HepG2 (cell line): ENCODE results near the gene STEAP3. TPM values are rescaled to one million over a fixed set of nuclear protein-coding genes. Genes with fewer than 3 reads are reported as not detected.
A peak's percentile ranks its signal among the peaks of the same experiment; 100 is the strongest.

ENCODE experiments used
- ATAC-seq: fragments of 200-7000 bp; cut with Tn5 transposase; 3 replicates; pipeline ENCODE4 v1.9.1; 2020; ENCODE audit warnings: mild to moderate bottlenecking, moderate library complexity
- BruUV-seq: library from RNA; stranded (reverse); fragments of 400-500 nt; replicated peaks from 2 replicates; lab custom pipeline; 2021; lab: Mats Ljungman, UMichigan
- CTCF ChIA-PET: fragments of 300-600 bp; formaldehyde crosslinking; extraction: SDS; loops from one replicate; lab custom pipeline; 2021; ENCODE audit warnings: low total read pairs, inconsistent platforms, low intra/inter-chr PET ratio; lab: Yijun Ruan, JAX
- POLR2A ChIA-PET: fragments of 350-600 bp; sonication (Branson Sonifier 250); formaldehyde crosslinking; loops from one replicate; lab custom pipeline; 2020; ENCODE audit warnings: antibody characterized with exemption, inconsistent platforms; lab: Yijun Ruan, JAX
- DNase-seq: peaks from one replicate; pipeline ENCODE4 v3.0.0-alpha.2; 2015; ENCODE audit warnings: low spot score
- FAIRE-seq: peaks from 3 replicates; lab custom pipeline; 2011; peaks lifted over from hg19 to GRCh38; lab: Jason Lieb, UNC
- H2AFZ ChIP-seq: one replicate; pipeline ENCODE4 v1.6.1; 2011; ENCODE audit warnings: low read length, inconsistent platforms
- H3K27ac ChIP-seq: fragments of 300-600 bp; 3 replicates; pipeline ENCODE4 v1.8.0; 2011; ENCODE audit warnings: mixed run types, mild to moderate bottlenecking, mixed read lengths, low read length, inconsistent platforms; ENCODE audit not compliant: insufficient read depth; ENCODE audit errors: extremely low read length
- H3K27me3 ChIP-seq, 2 experiments: fragments of 200-600 bp in 1 of 2; 2 replicates in 1 of 2; 3 replicates in 1 of 2; pipeline versions ENCODE4 v1.6.0 to v1.8.0; 2011; ENCODE audit warnings: low read length in 2 of 2, mild to moderate bottlenecking in 2 of 2, moderate library complexity in 2 of 2, inconsistent platforms in 1 of 2; ENCODE audit not compliant: insufficient read depth in 2 of 2, control insufficient read depth in 1 of 2
- H3K36me3 ChIP-seq, 2 experiments: fragments of 200-600 bp in 1 of 2; replicated peaks in 1 of 2; 2 replicates in 1 of 2; 3 replicates in 1 of 2; pipeline versions ENCODE4 v1.5.1 to v1.8.0; 2011; ENCODE audit warnings: low read length in 2 of 2, inconsistent platforms in 1 of 2; ENCODE audit not compliant: insufficient read depth in 2 of 2, control insufficient read depth in 1 of 2
- H3K4me1 ChIP-seq: 2 replicates; pipeline ENCODE4 v1.5.1; 2012; ENCODE audit warnings: low read length, inconsistent platforms; ENCODE audit not compliant: insufficient read depth
- H3K4me2 ChIP-seq: 2 replicates; pipeline ENCODE4 v1.6.0; 2011; ENCODE audit warnings: low read depth, low read length, inconsistent platforms
- H3K4me3 ChIP-seq, 3 experiments: fragments of 200-600 bp in 1 of 3; sonication (generic), shearing (Covaris generic) in 1 of 3; replicated peaks in 1 of 3; 2 replicates each; pipeline ENCODE4 v1.5.1; 2011 to 2016; ENCODE audit warnings: low read length in 3 of 3, inconsistent platforms in 2 of 3, low read depth in 2 of 3, mild to moderate bottlenecking in 2 of 3, control low read depth in 1 of 3, mixed read lengths in 1 of 3; ENCODE audit not compliant: insufficient read depth in 1 of 3
- H3K79me2 ChIP-seq: one replicate; pipeline ENCODE4 v1.6.1; 2011; ENCODE audit warnings: low read length, inconsistent platforms; ENCODE audit not compliant: insufficient read depth
- H3K9ac ChIP-seq: 2 replicates; pipeline ENCODE4 v1.6.0; 2011; ENCODE audit warnings: mild to moderate bottlenecking, low read depth, low read length, inconsistent platforms; ENCODE audit not compliant: insufficient read depth
- H3K9me3 ChIP-seq: 2 replicates; pipeline ENCODE4 v1.5.1; 2012; ENCODE audit warnings: mild to moderate bottlenecking, low read length
- H4K20me1 ChIP-seq: 2 replicates; pipeline ENCODE4 v1.6.0; 2011; ENCODE audit warnings: inconsistent platforms, mild to moderate bottlenecking, low read length, moderate library complexity; ENCODE audit not compliant: insufficient read depth
- ARID4A ChIP-seq: sonication (generic); formaldehyde crosslinking; IDR thresholded peaks from 2 replicates; pipeline ENCODE4 v1.5.0; 2020; ENCODE audit warnings: mild to moderate bottlenecking, missing genetic modification reagents, borderline replicate concordance
- ATF3 ChIP-seq: sonication (generic); formaldehyde crosslinking; IDR thresholded peaks from 2 replicates; pipeline ENCODE4 v1.4.0; 2020; ENCODE audit warnings: missing genetic modification reagents
- BRD4 ChIP-seq: sonication (generic); formaldehyde crosslinking; IDR thresholded peaks from 2 replicates; pipeline ENCODE4 v1.4.0; 2020; ENCODE audit warnings: missing genetic modification reagents
- CSRNP2 ChIP-seq: sonication (generic); formaldehyde crosslinking; conservative IDR thresholded peaks from 2 replicates; pipeline ENCODE4 v1.8.0; 2022; ENCODE audit warnings: low read depth, missing genetic modification reagents
- HBP1 ChIP-seq: IDR thresholded peaks from 2 replicates; pipeline ENCODE4 v1.6.1; 2016; ENCODE audit warnings: low read depth, control low read depth
- PHF5A ChIP-seq: IDR thresholded peaks from one replicate; pipeline ENCODE4 v1.6.1; 2018; ENCODE audit warnings: low read depth, missing genetic modification reagents; ENCODE audit not compliant: unreplicated experiment
- PITX1 ChIP-seq: sonication (generic); formaldehyde crosslinking; IDR thresholded peaks from 2 replicates; pipeline ENCODE4 v1.5.1; 2020; ENCODE audit warnings: mild to moderate bottlenecking, missing genetic modification reagents
- SALL2 ChIP-seq: sonication (generic); formaldehyde crosslinking; IDR thresholded peaks from 2 replicates; pipeline ENCODE4 v1.8.1; 2023; ENCODE audit warnings: mild to moderate bottlenecking, missing genetic modification reagents, inconsistent platforms
- TMF1 ChIP-seq: sonication (generic); formaldehyde crosslinking; IDR thresholded peaks from 2 replicates; pipeline ENCODE4 v1.8.1; 2022; ENCODE audit warnings: low read depth, missing genetic modification reagents
- ZBTB33 ChIP-seq: sonication (generic); formaldehyde crosslinking; IDR thresholded peaks from 2 replicates; pipeline ENCODE4 v1.4.0; 2020; ENCODE audit warnings: missing genetic modification reagents
- ZNF121 ChIP-seq: sonication (generic); formaldehyde crosslinking; IDR thresholded peaks from 2 replicates; pipeline ENCODE4 v1.5.0; 2020; ENCODE audit warnings: mild to moderate bottlenecking, missing genetic modification reagents
- ZNF557 ChIP-seq: sonication (generic); formaldehyde crosslinking; IDR thresholded peaks from 2 replicates; pipeline ENCODE4 v1.4.0; 2020; ENCODE audit warnings: missing genetic modification reagents
- ZSCAN20 ChIP-seq: sonication (generic); formaldehyde crosslinking; IDR thresholded peaks from 2 replicates; pipeline ENCODE4 v1.4.0; 2020; ENCODE audit warnings: missing genetic modification reagents, mild to moderate bottlenecking, borderline replicate concordance
- WGBS: methylation state at CpG from one replicate; pipeline ENCODE4 v1.1.6; 2017; ENCODE audit warnings: low lambda C conversion rate; 5-methylcytosine and 5-hydroxymethylcytosine counted together
- in situ Hi-C: cut with HindIII; loops from 2 replicates; pipeline ENCODE4 v1.10.0; 2017; ENCODE audit warnings: low pct_unique_long_range_greater_than_20kb; ENCODE audit not compliant: extremely low pct_ligation_motif_present
- intact Hi-C: fragments of 100-400 bp; cut with micrococcal nuclease; formaldehyde crosslinking; loops from one replicate; pipeline ENCODE4 v1.10.0; 2022; ENCODE audit not compliant: unreplicated experiment
- polyA plus RNA-seq, 8 experiments: library from polyadenylated mRNA; depleted of rRNA in 3 of 8; stranded (reverse) in 7 of 8; unstranded in 1 of 8; fragments of >200 nt; fragmentation: Illumina TruSeq in 4 of 8; extraction: Trizol in 4 of 8; gene quantifications; 2 replicates each; pipeline versions ENCODE4 v1.2.1 to v1.2.3, GENCODE V29; 2011 to 2016; ENCODE audit warnings: low read depth in 4 of 8, missing spikeins in 1 of 8, mixed read lengths in 1 of 8; ENCODE audit not compliant: insufficient read depth in 1 of 8
- total RNA-seq, 5 experiments: library from RNA; depleted of rRNA; stranded (reverse); fragments of >200 nt; fragmentation: Illumina TruSeq; extraction: Trizol; gene quantifications; 2 replicates each; pipeline ENCODE4 v1.2.3, GENCODE V29; 2016; ENCODE audit warnings: low read depth in 1 of 5

STEAP3 gene
- total and polyA plus RNA-seq, 2 of the 13 experiments (the other 11 are each of a cell fraction or from before 2014, with no cell fraction given): 7.3 to 21.1 TPM

GRCh38 chr2:119225926-119226325 lies 2.3 kb downstream of the STEAP3 start:
- Histone ChIP-seq H3K27me3 (0 out of 5 replicates have a peak, but pooled peaks cover 0 to 4% of the 10 kb centered on the region in 2 experiments), H3K4me3 (no peak overlapping the region), H3K9ac (no peak overlapping the region), H3K36me3 (0 out of 5 replicates have a peak, but pooled peaks cover 0 to 4% of the 10 kb centered on the region in 2 experiments), H3K9me3 (no peaks in the 10 kb centered on the region), H3K4me1 (peaks cover 44% of the 10 kb centered on the region), H2AFZ (no peak overlapping the region), H3K79me2 (no peaks in the 10 kb centered on the region), H3K27ac (no peak overlapping the region), H3K4me2 (no peak overlapping the region), H4K20me1 (no peaks in the 10 kb centered on the region)
- POLR2A ChIA-PET: interaction anchor here (0.8 kb wide), 1 partner anchor 453 kb away, joined by 3 read pairs; the partner anchor contains the start of gene TMEM177
- FAIRE-seq (no peak), ATAC-seq (no peak), DNase-seq (no peak)
- intact Hi-C loops (no loop called here), in situ Hi-C loops (no loop called here)
- BruUV-seq: no TSS peak
- CTCF ChIA-PET: no interaction called here
- 95% methylated on average over 8 of the region's 9 CpGs for WGBS
- TF ChIP-seq BRD4 (CRISPR knock-in tag) (no peak), ZSCAN20 (no peak), TMF1 (CRISPR knock-in tag) (no peak), ZBTB33 (CRISPR knock-in tag) (peak; percentile 48), HBP1 (CRISPR knock-in tag) (no peak), ZNF121 (CRISPR knock-in tag) (no peak), CSRNP2 (no peak), ARID4A (CRISPR knock-in tag) (0 out of 2 replicates have a peak, but pooled peaks have one; percentile 26), ATF3 (CRISPR knock-in tag) (no peak), PITX1 (CRISPR knock-in tag) (no peak), ZNF557 (no peak), SALL2 (CRISPR knock-in tag) (no peak), PHF5A (no peak)
